PFSK-1 (cell line): ENCODE results near the gene FLII.

Experiments
- FOXP2 ChIP-seq: optimal IDR thresholded peaks from 2 replicates; pipeline ENCODE3; 2011; ENCODE audit warnings: borderline replicate concordance, control low read depth, inconsistent platforms; ENCODE audit not compliant: insufficient read depth; ENCODE audit errors: extremely low read length, extremely low read depth
- POLR2AphosphoS5 ChIP-seq: IDR thresholded peaks from 2 replicates; pipeline ENCODE4 v1.6.1; 2012; ENCODE audit warnings: low read depth, mild to moderate bottlenecking, control low read depth, low read length, moderate library complexity
- REST ChIP-seq, 2 experiments: IDR thresholded peaks; 2 replicates each; pipeline versions ENCODE4 v1.6.1 to v1.8.0; 2011 to 2012; ENCODE audit warnings: low read depth in 2 of 2, low read length in 2 of 2, control low read depth in 1 of 2, inconsistent platforms in 1 of 2, mild to moderate bottlenecking in 1 of 2, moderate library complexity in 1 of 2; ENCODE audit not compliant: insufficient read depth in 1 of 2
- SIN3A ChIP-seq: IDR thresholded peaks from 2 replicates; pipeline ENCODE4 v1.6.1; 2012; ENCODE audit warnings: mild to moderate bottlenecking, low read length, moderate library complexity, borderline replicate concordance; ENCODE audit not compliant: insufficient read depth
- TAF1 ChIP-seq: IDR thresholded peaks from 2 replicates; pipeline ENCODE4 v1.6.1; 2012; ENCODE audit warnings: low read length, control low read depth, borderline replicate concordance; ENCODE audit not compliant: insufficient read depth

Gene FLII

GRCh38 chr17:18253947-18254821 is 4.4 kb downstream of the FLII start:
- TF ChIP-seq POLR2AphosphoS5 (no peak), TAF1 (no peak), FOXP2 (no peak), REST (IDR thresholded peaks at IDR 0.05; ENCODE audit: insufficient read depth in 1 of 2, low read depth in 2 of 2, low read length in 2 of 2) (no peak), SIN3A (no peak)

DNA sequence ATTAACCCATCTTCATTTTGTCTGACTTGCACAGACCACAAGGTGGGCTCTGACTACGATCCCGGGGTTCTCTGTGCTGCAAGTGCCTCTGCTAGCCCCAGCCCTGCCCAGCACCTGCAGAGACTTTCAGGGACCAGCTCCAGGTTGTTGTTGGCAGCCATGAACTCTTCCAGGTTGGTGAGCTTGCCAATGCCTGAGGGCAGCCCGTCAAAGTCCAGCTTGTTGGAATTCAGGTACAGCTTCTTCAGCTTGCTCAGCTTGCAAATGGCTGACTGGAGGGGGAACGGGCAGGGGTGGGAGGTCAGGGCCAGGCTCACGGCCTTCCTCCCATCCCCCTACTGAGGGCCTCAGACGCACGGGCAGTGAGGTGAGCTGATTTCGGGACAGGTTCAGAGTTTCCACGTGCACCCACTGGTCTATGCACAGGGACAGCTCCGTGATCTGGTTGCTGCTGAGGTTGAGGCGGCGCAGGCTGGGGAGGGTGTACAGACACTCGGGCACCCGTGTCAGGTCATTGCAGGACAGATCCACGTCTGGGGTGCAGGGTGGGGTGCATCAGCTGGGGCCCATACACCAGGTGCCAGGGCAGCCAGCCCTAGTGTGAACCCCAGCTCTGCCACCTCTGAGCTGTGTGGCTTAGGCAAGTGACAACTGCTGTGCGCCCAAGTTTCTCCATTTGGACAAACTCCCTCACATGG is 5.2 kb downstream of the FLII start:
- TF ChIP-seq REST (IDR thresholded peaks at IDR 0.05; ENCODE audit: insufficient read depth in 1 of 2, low read depth in 2 of 2, low read length in 2 of 2) = no peak

DNA sequence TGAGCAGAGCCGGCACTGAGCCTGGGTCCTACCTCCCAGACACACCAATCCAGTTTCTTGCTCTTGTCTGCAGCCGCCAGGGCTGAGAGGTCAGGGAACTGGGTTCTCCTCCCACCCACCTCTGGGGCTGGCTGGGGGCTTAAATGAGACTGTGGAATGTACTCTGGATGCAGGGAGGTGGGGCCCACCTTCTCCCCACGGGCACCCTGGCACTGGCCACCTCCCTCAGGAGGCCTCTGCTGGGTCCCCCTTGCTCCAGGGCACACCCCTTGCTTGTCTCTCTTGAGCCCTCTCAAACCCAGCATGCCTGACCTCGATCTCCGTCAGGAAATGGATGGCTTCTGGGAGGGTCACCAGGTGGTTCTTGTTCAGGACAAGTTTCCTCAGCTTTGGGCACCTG is 6.4 kb downstream of the FLII start:
- TF ChIP-seq REST (IDR thresholded peaks at IDR 0.05; ENCODE audit: insufficient read depth in 1 of 2, low read depth in 2 of 2, low read length in 2 of 2) (no peak), SIN3A (no peak)

DNA sequence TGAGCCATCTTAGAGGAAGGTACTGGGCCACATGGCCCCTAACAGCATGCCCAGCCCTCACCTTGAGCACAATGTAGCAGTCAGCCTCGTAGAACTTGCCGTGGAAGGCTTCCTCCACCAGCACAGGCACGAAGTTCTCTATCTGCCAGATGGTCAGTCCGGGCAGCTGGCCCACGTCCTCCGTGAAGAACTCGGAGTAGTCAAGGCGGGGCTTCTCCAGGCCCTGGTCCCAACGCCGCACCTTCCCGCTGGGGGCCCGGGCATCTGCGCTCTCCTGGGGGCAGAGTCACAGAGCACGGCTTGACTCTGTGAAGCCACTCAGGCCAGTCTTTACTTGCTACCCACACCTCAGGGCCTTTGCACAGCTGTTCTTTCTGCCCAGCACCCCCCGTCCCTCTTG is 7.3 kb downstream of the FLII start:
- TF ChIP-seq SIN3A = no peak
- no peak for TF ChIP-seq TAF1
- TF ChIP-seq FOXP2 = no peak
- TF ChIP-seq POLR2AphosphoS5 = no peak
- no peak for TF ChIP-seq REST (IDR thresholded peaks at IDR 0.05; ENCODE audit: insufficient read depth in 1 of 2, low read depth in 2 of 2, low read length in 2 of 2)

- TF ChIP-seq REST (IDR thresholded peaks at IDR 0.05; ENCODE audit: insufficient read depth in 1 of 2, low read depth in 2 of 2, low read length in 2 of 2) (no peak), POLR2AphosphoS5 (no peak), FOXP2 (no peak), SIN3A (no peak), TAF1 (no peak)
Measured at GRCh38 chr17:18250708-18251107, 7.8 kb downstream of the FLII start.
